NOMO-1 treated with dmso at 0.1 percent for 144 hours (cell line): Measurements from ENCODE around the gene GDPD1.
"Not testable (repeated sequence)": the region's sequence is repeated elsewhere in the genome, so short reads cannot be mapped to it uniquely, and the experiment has no call there.

Source experiments
- DNase-seq: peaks from one replicate; lab custom pipeline; 2025; ENCODE audit not compliant: unreplicated experiment; lab: John Stamatoyannopoulos, UW

GDPD1 gene

GRCh38 chr17:59311521-59311920 lies 91.2 kb downstream of the GDPD1 start:
- DNase-seq, result not testable (repeated sequence)

DNA sequence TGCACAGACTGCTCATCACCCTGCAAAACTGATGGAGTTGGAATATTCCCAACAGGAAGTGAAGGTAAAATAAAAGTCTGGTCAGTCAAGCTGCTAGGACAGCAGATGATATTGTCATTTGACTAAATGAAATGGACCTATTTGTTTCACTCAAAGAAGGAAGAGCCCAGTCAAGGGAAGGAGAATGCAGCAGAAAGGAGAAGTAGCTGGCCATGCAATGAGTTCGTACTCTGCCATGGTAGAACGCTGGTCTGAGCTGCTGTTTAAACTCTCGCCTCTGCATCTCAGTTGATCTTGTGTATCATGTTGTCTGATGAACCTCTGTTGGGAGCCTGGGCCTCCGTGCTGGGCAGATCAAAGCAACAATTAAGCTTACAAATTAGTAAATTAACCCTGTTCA lies 95.6 kb downstream of the GDPD1 start:
- no peak for DNase-seq
